Chondrocyte (in vitro differentiated cells): ENCODE data around the gene CFD. TPM values are rescaled to one million over a fixed set of nuclear protein-coding genes. Genes with fewer than 3 reads are reported as not detected.

Experiments
- DNase-seq: peaks from one replicate; pipeline ENCODE4 v3.0.0; 2021; ENCODE audit warnings: mixed read lengths, low spot score
- H3K27ac Mint-ChIP-seq: one replicate; pipeline ENCODE4 v1.8.0; 2021; ENCODE audit warnings: mild to moderate bottlenecking, moderate library complexity, mixed read lengths; ENCODE audit not compliant: unreplicated experiment
- H3K27me3 Mint-ChIP-seq: 2 replicates; pipeline ENCODE4 v1.8.0; 2021; ENCODE audit warnings: low read depth, mixed read lengths
- H3K36me3 Mint-ChIP-seq: 2 replicates; pipeline ENCODE4 v1.8.0; 2021; ENCODE audit warnings: low read depth, mixed read lengths
- H3K4me1 Mint-ChIP-seq: 2 replicates; pipeline ENCODE4 v1.8.0; 2021; ENCODE audit warnings: low read depth, mild to moderate bottlenecking, mixed read lengths
- H3K4me3 Mint-ChIP-seq: one replicate; pipeline ENCODE4 v1.8.0; 2021; ENCODE audit warnings: mild to moderate bottlenecking, moderate library complexity, mixed read lengths; ENCODE audit not compliant: unreplicated experiment
- H3K9me3 Mint-ChIP-seq: 2 replicates; pipeline ENCODE4 v1.8.0; 2021; ENCODE audit warnings: low read depth, mixed read lengths
- CTCF ChIP-seq: fragments of 200-600 bp; sonication (generic); IDR thresholded peaks from 2 replicates; pipeline ENCODE4 v1.5.0; 2021; ENCODE audit warnings: antibody characterized with exemption, mild to moderate bottlenecking, moderate library complexity
- total RNA-seq: library from RNA; stranded (reverse); gene quantifications from 3 replicates; pipeline ENCODE4 v1.2.1, GENCODE V29; 2021

The CFD gene
- total RNA-seq, 1 donor from 2014 or later = 1.8 TPM

- Mint-ChIP-seq H3K27ac (no peak overlapping the region), H3K36me3 (peaks cover 26% of the 10 kb centered on the region), H3K27me3 (no peaks in the 10 kb centered on the region), H3K4me1 (no peaks in the 10 kb centered on the region), H3K4me3 (no peak overlapping the region), H3K9me3 (peaks cover 4% of the 10 kb centered on the region)
- no peak for DNase-seq
- TF ChIP-seq CTCF = no peak
These were observed 47.3 kb upstream of the CFD start for GRCh38 chr19:812049-812746.

GRCh38 chr19:812747-813218 is 46.7 kb upstream of the CFD start:
- Mint-ChIP-seq H3K4me3 (no peak overlapping the region), H3K27me3 (no peaks in the 10 kb centered on the region), H3K4me1 (no peaks in the 10 kb centered on the region), H3K27ac (no peak overlapping the region), H3K9me3 (peaks cover 4% of the 10 kb centered on the region), H3K36me3 (peaks cover 20% of the 10 kb centered on the region)
- DNase-seq = no peak
- no peak for TF ChIP-seq CTCF

GRCh38 chr19:813219-814151 is 46.0 kb upstream of the CFD start:
- Mint-ChIP-seq H3K4me3 (no peak overlapping the region), H3K27ac (no peak overlapping the region), H3K27me3 (no peaks in the 10 kb centered on the region), H3K4me1 (no peaks in the 10 kb centered on the region), H3K36me3 (peaks cover 18% of the 10 kb centered on the region), H3K9me3 (peaks cover 4% of the 10 kb centered on the region)
- no peak for DNase-seq
- TF ChIP-seq CTCF = no peak

- DNase-seq = no peak
- peaks cover 4% of the 10 kb centered on the region for H3K9me3 Mint-ChIP-seq
- H3K27ac Mint-ChIP-seq = peak overlapping the region; percentile 12
- H3K4me1 Mint-ChIP-seq = no peaks in the 10 kb centered on the region
- H3K27me3 Mint-ChIP-seq = no peaks in the 10 kb centered on the region
- no peak overlapping the region for H3K4me3 Mint-ChIP-seq
- no peak for TF ChIP-seq CTCF
- H3K36me3 Mint-ChIP-seq = peaks cover 18% of the 10 kb centered on the region
These were observed 45.0 kb upstream of the CFD start for GRCh38 chr19:814152-815078.
